ENCODE data around the gene NUDT19.

DNA sequence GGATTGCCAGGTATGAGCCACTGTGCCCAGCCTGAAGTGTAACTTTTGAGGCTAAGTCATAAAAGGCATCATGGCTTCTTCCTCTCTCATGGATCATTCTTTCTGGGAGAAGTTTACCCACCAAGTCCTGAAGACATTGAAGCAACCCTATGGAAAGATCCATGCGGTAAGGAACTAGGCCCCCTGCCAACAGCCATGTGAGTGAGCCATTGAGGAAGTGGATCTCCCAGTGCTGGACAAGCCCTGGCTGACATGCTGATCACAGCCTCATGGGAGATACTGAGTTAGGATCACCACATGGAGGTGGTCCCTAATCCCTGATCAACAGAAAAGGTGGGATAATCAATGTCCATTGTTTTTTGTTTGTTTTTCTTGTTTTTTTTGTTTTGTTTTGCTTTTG, 3.3 kb upstream of the NUDT19 start:
- TF ChIP-seq, protein P1, sequence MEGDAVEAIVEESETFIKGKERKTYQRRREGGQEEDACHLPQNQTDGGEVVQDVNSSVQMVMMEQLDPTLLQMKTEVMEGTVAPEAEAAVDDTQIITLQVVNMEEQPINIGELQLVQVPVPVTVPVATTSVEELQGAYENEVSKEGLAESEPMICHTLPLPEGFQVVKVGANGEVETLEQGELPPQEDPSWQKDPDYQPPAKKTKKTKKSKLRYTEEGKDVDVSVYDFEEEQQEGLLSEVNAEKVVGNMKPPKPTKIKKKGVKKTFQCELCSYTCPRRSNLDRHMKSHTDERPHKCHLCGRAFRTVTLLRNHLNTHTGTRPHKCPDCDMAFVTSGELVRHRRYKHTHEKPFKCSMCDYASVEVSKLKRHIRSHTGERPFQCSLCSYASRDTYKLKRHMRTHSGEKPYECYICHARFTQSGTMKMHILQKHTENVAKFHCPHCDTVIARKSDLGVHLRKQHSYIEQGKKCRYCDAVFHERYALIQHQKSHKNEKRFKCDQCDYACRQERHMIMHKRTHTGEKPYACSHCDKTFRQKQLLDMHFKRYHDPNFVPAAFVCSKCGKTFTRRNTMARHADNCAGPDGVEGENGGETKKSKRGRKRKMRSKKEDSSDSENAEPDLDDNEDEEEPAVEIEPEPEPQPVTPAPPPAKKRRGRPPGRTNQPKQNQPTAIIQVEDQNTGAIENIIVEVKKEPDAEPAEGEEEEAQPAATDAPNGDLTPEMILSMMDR (IDR thresholded peaks at IDR 0.05), result no peak
- TF ChIP-seq POLR2A (IDR thresholded peaks at IDR 0.05), result no peak
